HG03103 (cell line): ENCODE measurements around the gene POLR2L.

Experiments used
- ATAC-seq: cut with Tn5 transposase; IDR thresholded peaks from one replicate; pipeline ENCODE4 v1.9.1; 2021; ENCODE audit warnings: low read depth; ENCODE audit not compliant: unreplicated experiment

The POLR2L gene

DNA sequence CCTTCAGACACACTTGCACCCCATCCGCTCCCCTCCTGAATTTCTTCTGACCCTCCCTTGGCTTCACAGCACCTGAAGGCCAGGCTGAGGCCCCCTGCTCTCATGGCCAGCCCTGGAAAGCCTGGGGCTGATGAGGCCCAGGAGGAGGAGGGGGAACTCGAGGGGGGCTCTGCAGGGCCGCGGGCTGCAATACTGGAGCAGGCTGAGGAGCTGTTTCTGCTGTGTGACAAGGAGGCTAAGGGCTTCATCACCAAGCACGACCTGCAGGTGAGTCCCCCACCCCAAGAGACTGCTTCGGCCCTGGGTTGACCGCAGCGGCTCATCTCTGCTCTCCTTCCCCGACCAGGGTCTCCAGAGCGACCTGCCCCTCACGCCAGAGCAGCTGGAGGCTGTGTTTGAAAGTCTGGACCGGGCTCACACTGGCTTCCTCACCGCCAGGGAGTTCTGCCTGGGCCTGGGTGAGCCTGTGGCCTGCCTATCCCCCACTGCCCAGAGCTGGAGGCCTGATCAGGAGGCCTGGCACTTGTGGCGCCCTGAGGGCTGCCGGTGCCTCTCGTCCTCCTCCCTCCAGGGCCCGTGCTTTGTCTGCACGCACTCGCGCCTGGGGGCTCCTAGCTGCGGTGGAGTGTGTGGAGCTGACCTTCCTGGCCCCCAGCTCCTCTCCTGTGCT, 13.7 kb downstream of the POLR2L start:
- no peak for ATAC-seq

DNA sequence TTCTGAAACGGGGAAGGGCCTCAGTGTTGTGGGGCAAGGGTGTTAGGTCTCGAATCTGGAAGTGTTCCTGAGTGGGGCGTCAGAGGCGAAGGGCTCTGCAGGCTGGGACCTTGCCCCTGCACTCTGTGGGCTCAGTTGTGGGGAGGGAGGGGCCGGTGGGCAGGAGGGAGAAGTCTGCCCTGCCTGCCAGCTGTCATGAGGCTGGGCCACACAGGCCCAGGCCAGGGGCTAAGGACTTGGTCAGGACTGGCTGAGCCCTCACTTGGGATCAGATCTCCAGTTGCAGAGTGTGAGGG, 14.5 kb downstream of the POLR2L start, which contains the start of gene CRACR2B:
Gene CRACR2B (plus strand): TSS at position 23 of the 296 bp plus-strand sequence. CDS start 689 bp downstream, outside the sequence.
- no peak for ATAC-seq

DNA sequence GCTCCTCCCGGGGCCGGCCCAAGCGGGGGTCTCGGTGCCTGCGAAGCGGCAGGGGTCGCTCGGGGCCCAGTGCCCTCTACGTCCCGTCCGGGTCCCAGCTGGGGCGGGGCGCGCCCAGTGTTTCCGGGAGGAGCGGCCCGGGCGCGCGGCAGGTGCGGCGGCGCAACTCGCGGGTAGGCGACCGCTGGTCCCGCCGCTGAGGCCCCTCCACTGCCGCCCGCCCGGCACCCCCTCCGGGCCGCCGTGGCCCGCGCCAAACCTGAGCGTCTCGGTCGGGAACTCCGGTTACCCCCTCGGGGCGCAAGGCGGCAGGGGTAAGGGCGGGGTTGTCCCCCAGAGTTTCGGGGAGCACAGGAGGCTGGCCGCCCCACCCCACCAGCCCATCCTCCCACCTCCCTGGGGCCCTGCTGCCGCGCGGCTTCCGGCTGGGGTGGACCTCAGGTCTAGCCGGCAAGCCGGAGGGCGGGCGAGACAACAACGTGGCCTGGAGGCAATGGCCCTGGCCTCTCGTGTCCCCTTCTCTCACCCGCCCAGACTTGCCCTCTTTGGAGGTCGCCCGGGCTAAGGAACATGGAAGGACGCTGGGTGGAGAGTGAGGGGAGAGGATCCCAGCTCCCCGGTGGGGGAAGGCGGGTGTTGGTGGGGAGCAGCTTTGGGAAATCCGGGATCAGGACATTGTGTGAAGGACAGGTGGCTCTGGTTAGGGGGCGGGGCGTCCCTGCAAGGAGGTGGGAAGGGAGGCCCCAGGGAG, 15.0 kb downstream of the POLR2L start:
- no peak for ATAC-seq

- no peak for ATAC-seq
These were observed 15.5 kb downstream of the POLR2L start for GRCh38 chr11:826836-827145.

DNA sequence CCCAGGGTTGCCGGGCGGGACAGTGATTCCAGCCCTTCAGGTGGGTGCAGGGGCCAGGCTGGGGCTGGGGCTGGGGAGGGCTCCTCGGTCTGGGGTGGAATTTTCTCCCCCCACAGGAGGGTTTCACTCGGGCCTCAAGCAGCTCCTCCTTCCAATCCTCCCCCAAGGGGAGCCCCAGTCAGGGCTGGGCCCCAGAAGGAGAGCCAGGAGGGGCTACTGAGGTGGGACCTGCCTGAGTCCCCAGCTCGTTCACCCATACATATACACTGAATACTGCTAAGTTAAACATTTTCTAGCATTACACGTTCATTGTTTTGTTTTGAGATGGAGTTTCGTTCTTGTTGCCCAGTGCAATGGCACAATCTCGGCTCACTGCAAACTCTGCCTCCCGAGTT, 16.1 kb downstream of the POLR2L start:
- ATAC-seq = no peak

DNA sequence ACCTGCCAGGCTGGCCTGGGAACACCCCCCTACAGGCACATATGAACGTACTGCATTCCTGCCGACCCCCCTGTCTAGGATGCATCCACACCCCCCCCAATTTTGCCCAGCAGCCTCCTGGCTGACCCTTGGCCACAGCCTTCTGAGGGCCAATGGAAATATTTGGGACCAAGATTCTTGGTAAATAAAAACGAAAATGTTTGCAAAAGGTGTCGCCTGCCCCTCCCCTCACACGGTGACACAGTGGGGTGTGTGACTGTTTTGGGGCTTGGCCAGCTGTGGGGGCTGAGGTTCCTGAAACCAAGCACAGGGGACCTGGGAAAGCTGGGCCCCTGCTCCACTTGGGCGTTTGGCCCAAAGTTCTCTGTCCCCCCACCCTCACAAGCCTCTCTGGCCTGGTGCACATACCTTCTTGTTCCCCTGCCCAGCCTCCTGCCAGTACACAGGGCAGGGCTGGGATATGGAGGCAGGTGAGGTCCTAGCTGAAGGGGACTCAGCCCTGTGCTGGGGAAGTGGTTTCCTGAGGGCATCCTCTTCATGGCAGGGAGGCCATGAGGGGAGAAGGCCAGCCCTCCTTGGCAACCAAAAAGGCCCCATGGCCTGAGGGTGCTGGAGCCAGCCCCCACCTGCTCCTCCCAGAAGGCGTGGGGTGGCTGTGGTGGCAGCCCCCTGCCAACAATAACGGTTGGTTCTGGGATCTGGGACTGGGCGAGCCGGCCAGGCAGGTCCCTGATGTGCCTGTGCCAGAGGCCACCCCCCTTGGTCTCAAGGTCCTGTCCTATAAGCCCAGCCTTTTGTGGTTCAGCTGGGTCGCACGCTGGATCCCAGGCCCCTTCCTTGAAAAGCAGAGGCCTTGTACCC, 16.7 kb downstream of the POLR2L start:
- ATAC-seq = no peak

- ATAC-seq = no peak
These were observed 17.4 kb downstream of the POLR2L start for GRCh38 chr11:824942-825341.

DNA sequence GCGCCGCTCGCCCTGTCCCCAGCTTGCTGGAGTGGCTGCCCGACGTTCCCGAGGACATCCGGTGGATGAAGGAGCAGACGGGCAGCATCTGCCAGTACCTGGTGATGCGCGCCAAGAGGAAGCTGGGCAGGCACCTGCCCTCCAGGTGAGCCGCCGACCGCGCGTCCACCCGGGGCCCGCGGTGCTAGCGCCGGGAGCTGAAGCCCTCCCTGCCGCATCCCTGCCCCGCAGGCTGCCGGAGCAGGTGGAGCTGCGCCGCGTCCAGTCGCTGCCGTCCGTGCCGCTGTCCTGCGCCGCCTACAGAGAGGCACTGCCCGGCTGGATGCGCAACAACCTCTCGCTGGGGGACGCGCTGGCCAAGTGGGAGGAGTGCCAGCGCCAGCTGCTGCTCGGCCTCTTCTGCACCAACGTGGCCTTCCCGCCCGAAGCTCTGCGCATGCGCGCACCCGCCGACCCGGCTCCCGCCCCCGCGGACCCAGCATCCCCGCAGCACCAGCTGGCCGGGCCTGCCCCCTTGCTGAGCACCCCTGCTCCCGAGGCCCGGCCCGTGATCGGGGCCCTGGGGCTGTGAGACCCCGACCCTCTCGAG, 17.9 kb downstream of the POLR2L start:
- no peak for ATAC-seq

- ATAC-seq = no peak
These were observed 18.7 kb downstream of the POLR2L start for GRCh38 chr11:823441-824291.

DNA sequence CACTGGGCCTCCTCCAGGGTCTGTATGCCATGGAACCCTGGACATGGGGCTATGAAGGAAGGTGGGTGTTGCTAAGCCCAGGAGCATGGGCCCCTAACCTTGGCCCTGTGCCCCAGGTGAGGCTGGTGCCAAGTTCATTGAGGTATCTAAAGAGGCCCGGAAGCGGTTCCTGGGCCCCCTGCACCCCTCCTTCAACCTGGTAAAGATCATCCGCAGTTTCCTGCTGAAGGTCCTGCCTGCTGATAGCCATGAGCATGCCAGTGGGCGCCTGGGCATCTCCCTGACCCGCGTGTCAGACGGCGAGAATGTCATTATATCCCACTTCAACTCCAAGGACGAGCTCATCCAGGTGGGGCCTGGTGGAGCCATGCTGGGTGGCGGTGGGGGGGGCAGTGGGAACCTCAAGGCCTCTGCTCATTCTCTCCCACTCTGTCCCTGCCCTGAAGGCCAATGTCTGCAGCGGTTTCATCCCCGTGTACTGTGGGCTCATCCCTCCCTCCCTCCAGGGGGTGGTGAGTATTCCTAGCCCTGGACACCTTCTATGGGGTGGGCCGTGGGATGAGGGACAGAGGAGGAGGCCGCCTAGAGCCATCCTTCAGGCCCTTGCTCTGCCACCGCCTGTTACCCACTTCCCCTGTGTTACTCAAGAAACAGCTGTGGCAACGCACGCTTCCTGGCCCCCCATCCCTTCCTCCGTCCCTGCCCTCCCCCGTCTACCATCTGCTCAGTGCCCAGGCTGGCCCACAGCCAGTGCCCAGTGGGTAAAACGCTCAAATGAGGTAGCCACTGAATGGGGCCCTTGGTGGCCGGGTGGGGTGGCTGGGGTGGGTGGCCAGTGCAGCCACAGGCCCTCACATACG, 20.6 kb downstream of the POLR2L start:
- ATAC-seq = no peak

DNA sequence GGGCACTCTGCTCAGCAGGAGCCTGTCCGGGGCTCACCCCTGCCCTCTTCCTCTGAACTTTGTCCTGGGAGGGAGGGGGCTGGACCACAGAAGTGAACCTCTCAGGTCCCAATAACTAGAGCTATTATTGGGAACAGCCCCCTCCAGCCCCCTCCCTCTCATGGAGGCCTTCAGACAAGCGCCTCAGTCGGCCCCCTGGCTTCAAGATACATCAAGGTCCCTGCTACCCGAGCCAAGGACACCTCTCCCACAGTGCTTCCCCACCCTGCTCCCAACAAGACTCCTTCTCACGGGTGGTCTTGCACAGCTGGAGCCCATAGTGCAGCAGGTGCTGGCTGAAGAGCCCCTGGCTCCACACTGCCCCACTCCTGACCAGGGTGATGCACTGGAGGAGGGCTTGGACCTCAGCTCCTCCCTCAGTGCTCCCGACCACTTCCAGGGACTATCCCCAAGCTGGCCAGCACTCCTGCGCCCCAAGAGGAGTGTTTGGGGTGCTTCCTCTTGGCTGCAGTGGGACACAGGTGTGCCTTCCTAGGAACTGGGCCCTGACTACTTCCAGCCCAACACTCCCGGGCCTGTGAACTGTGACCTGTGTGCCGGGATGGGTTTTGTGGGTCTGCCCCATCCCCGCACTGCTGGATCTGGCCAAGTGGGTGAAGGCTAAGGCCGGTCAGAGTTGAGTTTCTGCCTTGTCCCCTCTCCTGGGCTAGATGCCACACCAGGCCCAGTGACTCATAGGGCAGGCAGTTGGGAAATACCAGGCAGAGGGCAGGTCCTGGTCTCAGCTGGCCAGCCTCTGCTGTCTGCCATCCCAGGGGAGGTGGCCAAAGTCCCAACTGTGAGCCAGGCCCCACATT, 21.4 kb downstream of the POLR2L start:
- ATAC-seq = no peak

- ATAC-seq = peak; percentile 41
These were observed 22.2 kb downstream of the POLR2L start for GRCh38 chr11:819943-820649.

GRCh38 chr11:819129-819931, 23.0 kb downstream of the POLR2L start:
- peak; percentile 51 for ATAC-seq

- ATAC-seq = no peak
These were observed 23.8 kb downstream of the POLR2L start, which contains the start of gene PNPLA2 for GRCh38 chr11:818396-819128. PNPLA2 (plus strand) TSS chr11:818914; CDS start chr11:819719, 805 bp downstream.

- no peak for ATAC-seq
These were observed 25.9 kb downstream of the POLR2L start for GRCh38 chr11:816433-816779.

GRCh38 chr11:815675-816432, 26.5 kb downstream of the POLR2L start:
- ATAC-seq = no peak
